SK-N-MC (cell line): ENCODE data around the gene PDZRN3.

Experiments used
- DNase-seq: peaks from one replicate; pipeline ENCODE4 v3.0.0-alpha.2; 2011; ENCODE audit warnings: low read depth, low spot score
- H3K27ac ChIP-seq: fragments of 200-600 bp; sonication (generic); 2 replicates; pipeline ENCODE4 v1.5.1; 2016; ENCODE audit warnings: mixed run types
- H3K36me3 ChIP-seq: fragments of 200-600 bp; sonication (generic); 2 replicates; pipeline ENCODE4 v1.6.1; 2017; ENCODE audit warnings: antibody characterized with exemption, low read length, mixed read lengths; ENCODE audit not compliant: insufficient read depth
- H3K4me3 ChIP-seq: fragments of 200-600 bp; sonication (generic); 2 replicates; pipeline ENCODE4 v1.5.1; 2016
- H3K9ac ChIP-seq: fragments of 200-600 bp; sonication (generic); 2 replicates; pipeline ENCODE4 v1.8.0; 2017; ENCODE audit warnings: mixed run types, mixed read lengths; ENCODE audit not compliant: insufficient read length
- H3K9me3 ChIP-seq: fragments of 200-600 bp; sonication (generic); 2 replicates; pipeline ENCODE4 v1.6.1; 2017; ENCODE audit warnings: low read depth, mild to moderate bottlenecking, antibody characterized with exemption, low read length, moderate library complexity, mixed read lengths
- EZH2 ChIP-seq: fragments of 200-600 bp; sonication (generic); IDR thresholded peaks from one replicate; pipeline ENCODE4 v1.6.1; 2017; ENCODE audit warnings: antibody characterized with exemption
- FOXP2 ChIP-seq: optimal IDR thresholded peaks from 2 replicates; pipeline ENCODE3; 2011; ENCODE audit warnings: mild to moderate bottlenecking, moderate library complexity; ENCODE audit not compliant: insufficient read depth; ENCODE audit errors: extremely low read length, control extremely low read depth
- POLR2AphosphoS5 ChIP-seq: IDR thresholded peaks from 2 replicates; pipeline ENCODE4 v1.6.1; 2012; ENCODE audit warnings: mild to moderate bottlenecking, low read depth, low read length, borderline replicate concordance

PDZRN3 gene

DNA sequence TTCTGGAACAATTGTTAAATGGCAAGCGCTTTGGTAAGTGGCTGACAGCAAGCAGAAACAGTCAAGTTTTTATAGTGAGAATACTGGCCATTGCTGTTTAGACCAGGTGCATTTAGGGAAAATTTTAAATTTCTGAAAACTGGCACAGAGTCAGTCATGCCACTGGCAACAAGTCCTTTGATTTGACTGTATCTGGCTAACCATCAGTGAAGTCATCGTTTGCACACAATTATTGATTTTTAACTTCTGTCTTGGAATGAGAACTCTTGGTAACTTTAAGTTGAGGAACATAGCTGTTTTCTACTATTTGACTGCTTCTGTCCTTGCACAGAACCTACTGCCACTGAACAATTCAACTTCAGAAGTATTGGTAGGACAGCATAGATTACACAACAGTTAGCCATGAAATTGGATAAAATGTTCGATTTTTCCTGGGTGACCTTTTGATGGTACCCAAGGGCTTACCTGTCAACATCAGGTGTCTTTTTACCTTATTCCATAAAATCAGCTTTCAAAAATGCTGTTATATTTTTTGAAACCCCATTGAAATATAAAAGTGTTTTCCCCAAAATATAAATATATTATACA is 225.0 kb downstream of the PDZRN3 start:
- TF ChIP-seq FOXP2 (no peak), EZH2 (no peak), POLR2AphosphoS5 (no peak)
- H3K9ac ChIP-seq = no peak overlapping the region
- DNase-seq = no peak
- H3K36me3 ChIP-seq = no peaks in the 10 kb centered on the region
- H3K27ac ChIP-seq = no peak overlapping the region
- H3K9me3 ChIP-seq = no peaks in the 10 kb centered on the region
- no peak overlapping the region for H3K4me3 ChIP-seq

- H3K4me3 ChIP-seq = no peak overlapping the region
- no peaks in the 10 kb centered on the region for H3K9me3 ChIP-seq
- TF ChIP-seq FOXP2 (no peak), EZH2 (no peak), POLR2AphosphoS5 (no peak)
- DNase-seq = no peak
- no peak overlapping the region for H3K27ac ChIP-seq
- H3K9ac ChIP-seq = no peak overlapping the region
- no peaks in the 10 kb centered on the region for H3K36me3 ChIP-seq
Observed at GRCh38 chr3:73399106-73399505, 225.6 kb downstream of the PDZRN3 start.

GRCh38 chr3:73398084-73398483 is 226.7 kb downstream of the PDZRN3 start:
- no peak for DNase-seq
- Histone ChIP-seq H3K4me3 (no peak overlapping the region), H3K9me3 (no peaks in the 10 kb centered on the region), H3K27ac (no peak overlapping the region), H3K36me3 (no peaks in the 10 kb centered on the region), H3K9ac (no peak overlapping the region)
- TF ChIP-seq FOXP2 (no peak), POLR2AphosphoS5 (no peak), EZH2 (no peak)

GRCh38 chr3:73394240-73394639 is 230.5 kb downstream of the PDZRN3 start:
- H3K9me3 ChIP-seq = no peaks in the 10 kb centered on the region
- TF ChIP-seq POLR2AphosphoS5 (no peak), FOXP2 (no peak), EZH2 (no peak)
- no peak overlapping the region for H3K4me3 ChIP-seq
- no peak overlapping the region for H3K27ac ChIP-seq
- H3K9ac ChIP-seq = no peak overlapping the region
- H3K36me3 ChIP-seq = no peaks in the 10 kb centered on the region
- DNase-seq = no peak

- Histone ChIP-seq H3K4me3 (no peak overlapping the region), H3K9ac (no peak overlapping the region), H3K36me3 (no peaks in the 10 kb centered on the region), H3K27ac (no peak overlapping the region), H3K9me3 (no peaks in the 10 kb centered on the region)
- TF ChIP-seq FOXP2 = no peak
- TF ChIP-seq EZH2 = no peak
- TF ChIP-seq POLR2AphosphoS5 = no peak
- DNase-seq = no peak
Observed at GRCh38 chr3:73393005-73393404, 231.7 kb downstream of the PDZRN3 start.

DNA sequence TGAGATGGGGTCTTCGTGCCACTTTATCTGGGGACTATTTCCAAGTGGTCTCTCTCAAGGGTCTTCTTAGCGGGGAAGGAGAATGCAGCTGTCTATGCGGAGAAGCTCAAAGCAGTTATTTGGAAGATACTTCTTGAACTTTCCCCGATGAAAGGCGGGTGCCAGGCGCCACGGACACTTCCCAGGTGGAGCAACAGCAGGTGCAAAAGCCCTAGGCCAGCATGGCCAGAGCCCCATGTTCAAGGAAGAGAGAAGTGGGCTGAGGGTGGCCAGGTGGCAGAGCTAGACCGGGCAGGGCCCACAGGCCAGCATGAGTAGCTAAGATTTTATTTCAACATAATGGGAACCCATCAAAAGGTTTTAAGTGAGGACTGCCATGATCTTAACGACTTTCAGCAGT is 232.8 kb downstream of the PDZRN3 start:
- H3K36me3 ChIP-seq = no peaks in the 10 kb centered on the region
- H3K4me3 ChIP-seq = no peak overlapping the region
- TF ChIP-seq POLR2AphosphoS5 = no peak
- TF ChIP-seq FOXP2 = no peak
- no peak for TF ChIP-seq EZH2
- DNase-seq = no peak
- no peaks in the 10 kb centered on the region for H3K9me3 ChIP-seq
- H3K9ac ChIP-seq = no peak overlapping the region
- H3K27ac ChIP-seq = no peak overlapping the region

DNA sequence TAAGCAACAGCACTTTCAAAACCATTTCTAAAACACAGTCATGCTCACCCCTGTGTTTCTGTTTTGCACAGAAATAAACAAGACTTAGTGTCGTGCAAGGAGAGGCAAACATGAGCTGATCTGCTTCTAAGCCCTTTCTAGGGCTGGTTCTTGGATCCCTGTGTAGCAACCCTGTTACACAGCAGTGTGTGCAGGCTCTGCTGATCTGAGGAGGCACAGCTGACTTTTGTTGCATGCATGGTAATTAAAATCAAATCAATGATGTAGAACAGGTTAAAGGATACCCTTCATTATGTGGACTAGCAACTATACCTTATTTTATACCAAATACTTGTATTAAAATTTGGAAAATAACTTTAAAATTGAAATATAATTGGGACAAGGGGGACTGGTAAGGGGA is 234.8 kb downstream of the PDZRN3 start:
- TF ChIP-seq FOXP2 (no peak), POLR2AphosphoS5 (no peak), EZH2 (no peak)
- H3K9me3 ChIP-seq = no peaks in the 10 kb centered on the region
- DNase-seq = no peak

GRCh38 chr3:73389117-73389813 is 235.5 kb downstream of the PDZRN3 start:
- no peaks in the 10 kb centered on the region for H3K9me3 ChIP-seq
- no peak overlapping the region for H3K4me3 ChIP-seq
- no peak overlapping the region for H3K27ac ChIP-seq
- H3K36me3 ChIP-seq = no peaks in the 10 kb centered on the region
- no peak for DNase-seq
- H3K9ac ChIP-seq = no peak overlapping the region
- TF ChIP-seq FOXP2 = no peak
- no peak for TF ChIP-seq EZH2
- TF ChIP-seq POLR2AphosphoS5 = no peak

More for the DNA sequence above, 234.8 kb downstream of the PDZRN3 start:
- no peak overlapping the region for H3K27ac ChIP-seq
- no peak overlapping the region for H3K9ac ChIP-seq
- no peaks in the 10 kb centered on the region for H3K36me3 ChIP-seq
- no peak overlapping the region for H3K4me3 ChIP-seq
